HG03066 (cell line): ENCODE results near the gene PKHD1.
A peak's percentile ranks its signal among the peaks of the same experiment; 100 is the strongest.

Experiments used
- ATAC-seq: cut with Tn5 transposase; IDR thresholded peaks from one replicate; pipeline ENCODE4 v1.9.1; 2021; ENCODE audit warnings: low read depth; ENCODE audit not compliant: unreplicated experiment

The PKHD1 gene

DNA sequence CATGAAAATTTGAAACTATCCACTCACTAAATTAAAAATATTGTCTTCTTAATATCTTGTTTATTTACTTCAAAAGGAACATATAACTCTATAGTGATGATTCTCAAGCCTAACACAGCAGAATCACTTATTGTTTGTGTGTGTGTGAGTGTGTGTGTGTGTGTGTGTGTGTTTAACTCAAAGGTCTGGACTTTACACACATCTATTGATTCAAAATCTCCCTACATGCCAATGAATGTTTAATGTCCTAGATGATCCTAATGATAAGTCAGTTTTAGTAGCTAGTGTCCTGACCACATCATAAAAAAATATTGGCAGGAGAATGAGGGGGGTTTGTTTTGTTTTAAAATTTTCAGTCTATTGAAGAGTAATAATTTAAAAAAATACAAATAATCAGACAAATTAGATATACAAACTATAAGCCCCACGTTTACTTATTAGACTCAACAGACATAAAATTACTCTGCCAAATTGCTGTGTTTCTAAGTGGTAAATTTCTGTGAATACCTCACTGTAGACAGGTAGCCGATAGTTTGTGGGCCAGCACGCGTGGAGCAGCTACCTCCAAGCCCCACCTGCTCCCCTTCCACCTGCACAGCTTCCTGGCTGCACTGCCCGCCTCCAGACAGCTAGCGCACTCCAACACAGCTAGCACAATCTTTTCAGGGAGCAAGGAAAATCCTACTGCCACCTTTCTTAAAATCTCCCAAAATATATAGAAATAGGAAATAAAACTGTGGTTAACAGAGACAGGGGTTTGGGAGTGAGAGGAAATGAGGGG lies 349.6 kb downstream of the PKHD1 start:
- ATAC-seq = no peak

GRCh38 chr6:51725155-51725554 lies 362.3 kb downstream of the PKHD1 start:
- ATAC-seq = no peak

DNA sequence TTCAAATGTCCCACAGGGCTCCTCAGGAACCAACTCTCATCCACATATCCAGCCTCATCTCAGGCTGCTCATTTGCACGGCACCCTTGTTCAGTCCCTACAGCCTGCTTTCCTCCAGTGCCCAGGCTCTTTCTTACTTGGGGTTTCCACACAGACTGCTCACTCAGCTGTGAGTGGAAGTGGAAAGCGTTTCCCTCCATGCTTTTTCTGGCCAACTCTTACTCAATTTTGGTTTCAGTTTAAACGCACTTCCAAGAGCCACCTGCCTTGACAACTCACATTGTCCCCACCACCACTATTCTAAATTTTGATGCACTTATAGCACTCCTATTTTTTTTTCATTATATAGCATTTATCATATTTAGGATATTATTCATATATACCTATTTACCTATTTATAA lies 367.1 kb downstream of the PKHD1 start:
- ATAC-seq = no peak

DNA sequence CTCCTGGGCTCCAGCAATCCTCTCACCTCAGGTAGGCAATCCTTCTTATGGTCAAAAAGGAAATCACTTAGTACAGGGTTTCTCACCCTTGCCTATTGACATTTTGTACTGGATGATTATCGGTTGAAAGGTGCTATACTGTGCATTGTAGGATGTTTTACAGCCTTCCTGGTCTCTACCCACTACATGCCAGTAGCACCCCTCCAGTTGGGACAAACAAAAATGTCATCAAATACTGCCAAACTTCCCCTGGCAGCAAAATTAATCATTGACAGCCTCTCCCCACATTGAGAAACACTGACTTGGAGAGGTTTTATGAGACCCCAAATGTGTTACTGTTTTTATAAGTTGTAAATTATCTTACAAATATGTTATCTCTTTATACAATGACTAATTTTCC lies 368.1 kb downstream of the PKHD1 start:
- no peak for ATAC-seq

GRCh38 chr6:51718533-51718932 lies 368.9 kb downstream of the PKHD1 start:
- no peak for ATAC-seq

DNA sequence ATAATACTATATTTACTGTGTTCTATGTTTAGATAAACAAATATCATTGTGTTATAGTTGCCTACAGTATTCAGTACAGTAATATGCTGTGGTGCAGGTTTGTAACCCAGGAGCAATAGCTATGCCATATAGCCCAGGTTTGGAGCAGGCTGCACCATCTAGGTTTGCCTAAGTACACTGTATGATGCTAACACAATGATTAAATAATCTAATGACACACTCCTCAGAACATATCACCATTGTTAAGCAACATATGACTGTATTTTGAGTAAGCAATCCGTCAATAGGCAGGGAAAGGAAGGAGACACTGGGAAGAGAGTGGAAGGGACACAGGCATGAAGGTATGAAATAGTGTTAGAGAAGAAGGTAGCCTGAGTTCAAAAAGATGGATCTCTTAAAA lies 369.9 kb downstream of the PKHD1 start:
- ATAC-seq = no peak

- ATAC-seq = no peak
Measured at GRCh38 chr6:51711876-51712275, 375.5 kb downstream of the PKHD1 start.

DNA sequence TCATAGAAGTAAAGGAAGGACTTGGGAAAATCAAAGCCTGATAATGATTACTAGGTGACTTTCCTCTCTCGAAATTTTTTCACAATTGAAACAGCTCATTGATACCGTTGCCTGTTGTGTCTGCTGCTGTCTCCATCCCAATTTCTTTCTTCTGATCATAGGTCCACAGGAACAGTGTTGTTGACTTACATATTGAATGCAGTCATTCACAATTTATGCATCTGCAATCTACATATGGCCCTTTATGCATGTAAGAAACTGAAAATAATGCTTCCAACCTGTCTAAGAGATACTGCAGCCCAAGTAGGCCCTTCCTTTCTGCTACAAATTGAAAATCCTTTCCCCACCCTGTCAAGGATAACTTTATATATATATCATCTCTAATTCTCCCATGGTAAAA lies 381.3 kb downstream of the PKHD1 start:
- ATAC-seq = no peak

- no peak for ATAC-seq
Measured at GRCh38 chr6:51704932-51705540, 382.4 kb downstream of the PKHD1 start.

- no peak for ATAC-seq
Measured at GRCh38 chr6:51702851-51703250, 384.6 kb downstream of the PKHD1 start.

- ATAC-seq = no peak
Measured at GRCh38 chr6:51684603-51685002, 402.8 kb downstream of the PKHD1 start.

- no peak for ATAC-seq
Measured at GRCh38 chr6:51684038-51684437, 403.4 kb downstream of the PKHD1 start.

DNA sequence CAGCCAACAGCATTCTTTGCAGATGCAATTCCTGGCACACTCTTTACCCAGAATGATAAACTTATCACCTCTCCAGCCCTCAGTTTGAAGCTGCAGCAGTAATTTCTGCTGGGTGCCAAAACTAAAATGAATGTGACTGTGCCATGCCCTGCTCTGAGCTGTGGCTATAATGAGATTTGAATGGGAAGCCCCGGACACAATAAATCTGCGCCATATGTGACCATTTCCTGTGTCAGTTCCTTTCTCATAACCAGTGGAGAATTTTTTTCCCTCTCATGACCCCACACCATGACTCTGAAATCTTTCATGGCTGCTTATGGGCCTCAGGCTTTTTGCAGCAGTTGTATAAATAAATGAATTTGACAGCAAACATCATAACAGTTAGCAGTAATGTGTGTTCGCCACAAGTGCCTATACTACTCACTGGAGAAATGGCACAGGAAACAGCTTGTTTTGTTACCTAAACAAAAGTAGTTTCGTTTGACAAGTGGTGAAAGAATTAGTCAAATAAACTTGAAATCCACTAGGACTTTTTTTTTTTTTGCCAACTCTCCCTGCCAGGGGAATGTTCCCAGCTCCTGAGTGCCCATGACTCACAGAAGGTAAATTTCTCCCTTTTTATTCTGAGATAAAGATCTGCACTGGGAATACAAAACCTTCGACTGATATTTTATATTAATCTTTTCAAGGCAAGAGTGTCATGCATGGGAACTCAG lies 408.4 kb downstream of the PKHD1 start:
- peak; percentile 65 for ATAC-seq

DNA sequence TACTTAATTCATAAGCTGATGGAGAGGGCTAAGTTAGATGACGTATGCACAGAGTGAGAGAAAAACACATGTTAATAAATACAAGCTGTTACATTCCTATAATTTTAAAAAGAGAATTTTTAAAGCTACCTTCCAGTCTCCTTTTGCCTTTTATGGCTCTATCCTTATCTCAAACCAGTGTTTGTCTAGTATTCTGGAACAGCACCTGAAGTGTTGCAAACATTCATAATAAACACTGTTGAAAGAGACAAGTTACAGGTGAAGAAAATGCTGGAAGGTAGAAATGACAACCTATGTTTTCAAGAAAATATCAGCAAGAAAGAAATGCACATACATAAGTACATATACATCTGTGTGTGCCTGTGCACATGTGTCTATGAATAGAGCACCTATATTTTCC lies 409.1 kb downstream of the PKHD1 start:
- no peak for ATAC-seq

- ATAC-seq = no peak
Measured at GRCh38 chr6:51675922-51676275, 411.5 kb downstream of the PKHD1 start.

GRCh38 chr6:51675020-51675921 lies 412.1 kb downstream of the PKHD1 start:
- ATAC-seq = no peak

DNA sequence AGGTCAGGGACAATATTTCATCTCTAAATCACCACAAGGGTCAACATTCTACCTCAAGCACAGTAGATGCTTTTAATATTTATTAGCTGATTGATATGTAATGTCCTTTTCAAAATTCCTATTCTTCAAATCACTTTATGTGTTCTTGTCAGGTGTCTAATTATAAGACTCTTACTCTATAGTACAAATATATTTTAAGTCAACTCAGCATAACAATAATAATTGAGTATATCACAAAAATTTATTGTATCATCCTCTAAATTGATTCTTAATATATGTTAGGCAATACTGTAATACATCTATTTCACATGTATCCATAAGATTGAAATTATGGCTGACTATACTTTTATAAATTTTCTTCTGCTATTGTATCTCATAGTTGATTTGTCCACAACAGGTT lies 423.9 kb downstream of the PKHD1 start:
- ATAC-seq = no peak

DNA sequence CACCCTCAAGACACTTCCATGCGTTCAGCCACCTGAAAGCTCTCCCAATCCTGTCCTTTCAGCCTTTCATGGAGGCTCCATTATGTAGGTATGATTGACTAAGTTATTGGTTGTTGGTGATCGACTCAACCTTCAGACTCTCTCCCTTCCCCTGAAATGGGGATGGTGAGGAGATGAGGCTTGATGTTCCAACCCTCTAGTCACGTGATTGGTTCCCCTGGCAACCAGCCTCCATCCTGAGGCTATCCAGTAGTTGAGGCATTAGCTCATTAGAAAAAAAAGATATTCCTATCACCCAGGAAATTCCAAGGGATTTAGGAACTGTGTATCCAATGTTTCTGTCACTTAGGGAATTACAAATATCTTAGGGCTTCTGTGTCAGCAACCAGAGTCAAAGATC lies 426.6 kb downstream of the PKHD1 start:
- no peak for ATAC-seq

- no peak for ATAC-seq
Measured at GRCh38 chr6:51657491-51657890, 429.9 kb downstream of the PKHD1 start.

DNA sequence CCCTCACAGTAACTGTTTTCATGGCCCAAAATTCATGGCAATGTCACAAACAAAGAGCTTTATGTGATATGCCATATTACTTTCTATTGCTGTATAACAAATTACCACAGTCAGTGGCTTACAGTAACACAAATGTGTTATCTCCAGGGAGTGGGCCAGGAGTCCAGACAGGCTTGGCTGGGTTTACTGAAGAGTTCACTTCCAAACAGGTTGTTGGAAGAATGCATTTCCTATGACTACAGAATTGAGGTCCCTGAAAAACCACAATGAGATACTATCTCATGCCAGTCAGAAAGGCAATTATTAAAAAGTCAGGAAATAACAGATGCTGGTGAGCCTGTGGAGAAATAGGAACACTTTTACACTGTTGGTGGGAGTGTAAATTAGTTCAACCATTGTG lies 431.9 kb downstream of the PKHD1 start:
- no peak for ATAC-seq

DNA sequence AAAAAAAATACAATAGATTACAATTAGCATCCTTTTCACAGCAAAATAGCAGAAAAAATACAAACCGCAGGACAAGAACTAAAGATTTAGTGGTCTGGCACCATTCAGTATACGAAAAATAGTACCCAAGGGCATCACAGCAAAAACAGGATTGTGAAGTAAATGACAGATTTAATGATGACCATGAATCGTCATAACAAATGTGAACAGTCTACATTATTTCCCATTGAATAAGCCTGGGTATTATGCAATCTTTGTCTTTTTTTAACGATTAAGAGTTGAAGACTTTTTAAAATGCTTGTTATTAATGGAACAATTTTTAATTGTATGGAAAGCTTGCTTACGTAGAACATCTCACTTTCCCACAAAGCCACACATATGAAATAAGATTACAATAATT lies 432.8 kb downstream of the PKHD1 start:
- ATAC-seq = no peak
